IMR-90 (cell line): Measurements from ENCODE around the gene CACNG8.

Source experiments
- CEBPB ChIP-seq: IDR thresholded peaks from 2 replicates; pipeline ENCODE4 v1.6.1; 2012; ENCODE audit warnings: low read depth, low read length, improper control_type of control experiment
- CTCF ChIP-seq: conservative IDR thresholded peaks from 2 replicates; pipeline ENCODE4 v1.5.1; 2012; ENCODE audit warnings: mild to moderate bottlenecking, low read depth, low read length, improper control_type of control experiment
- POLR2A ChIP-seq: IDR thresholded peaks from 2 replicates; pipeline ENCODE4 v1.6.1; 2012; ENCODE audit warnings: mild to moderate bottlenecking, low read depth, low read length
- USF2 ChIP-seq: fragments of 150-350 bp; IDR thresholded peaks from 2 replicates; pipeline ENCODE4 v1.6.1; 2017; ENCODE audit warnings: mild to moderate bottlenecking, antibody characterized with exemption, low read length, low read depth

GRCh38 chr19:53992815-53993214, 30.1 kb downstream of the CACNG8 start:
- no peak for TF ChIP-seq CEBPB
- no peak for TF ChIP-seq CTCF
- no peak for TF ChIP-seq POLR2A
- TF ChIP-seq USF2 = no peak
